HFFc6 (cell line): Measurements from ENCODE around the gene MPPED1. TPM values are rescaled to one million over a fixed set of nuclear protein-coding genes. Genes with fewer than 3 reads are reported as not detected.

ENCODE experiments used
- DNase-seq: peaks from one replicate; pipeline ENCODE4 v3.0.0-alpha.2; 2018
- H3K27ac Mint-ChIP-seq: 2 replicates; pipeline ENCODE4 v1.8.0; 2020; ENCODE audit warnings: mild to moderate bottlenecking, mixed read lengths
- H3K27me3 Mint-ChIP-seq: 2 replicates; pipeline ENCODE4 v1.8.0; 2021; ENCODE audit warnings: mild to moderate bottlenecking, moderate library complexity, mixed read lengths; ENCODE audit not compliant: insufficient read depth
- H3K36me3 Mint-ChIP-seq: 2 replicates; pipeline ENCODE4 v1.8.0; 2021; ENCODE audit warnings: low read depth, mixed read lengths
- H3K4me1 Mint-ChIP-seq: 2 replicates; pipeline ENCODE4 v1.8.0; 2020; ENCODE audit warnings: low read depth, mixed read lengths
- H3K4me3 Mint-ChIP-seq: 2 replicates; pipeline ENCODE4 v1.8.0; 2020; ENCODE audit warnings: mild to moderate bottlenecking, moderate library complexity, mixed read lengths
- H3K9me3 Mint-ChIP-seq: 2 replicates; pipeline ENCODE4 v1.8.0; 2020; ENCODE audit warnings: mild to moderate bottlenecking, mixed read lengths
- total RNA-seq, 6 experiments: library from RNA; stranded (reverse); fragmentation: NEBNext Ultra II Directional; extraction: Animal tissue kit (Norgen Biotek cat#: 25700); gene quantifications; 2 replicates in 1 of 6; 3 replicates in 5 of 6; pipeline ENCODE4 v1.2.3, GENCODE V29; 2021
- TF ChIP-seq, protein P1 (sequence below): fragments of 200-600 bp; sonication (generic); IDR thresholded peaks from 2 replicates; pipeline ENCODE4 v1.5.0; 2021; ENCODE audit warnings: antibody characterized with exemption, mild to moderate bottlenecking

The MPPED1 gene
- total RNA-seq, 6 experiments from 2014 or later: not detected

DNA sequence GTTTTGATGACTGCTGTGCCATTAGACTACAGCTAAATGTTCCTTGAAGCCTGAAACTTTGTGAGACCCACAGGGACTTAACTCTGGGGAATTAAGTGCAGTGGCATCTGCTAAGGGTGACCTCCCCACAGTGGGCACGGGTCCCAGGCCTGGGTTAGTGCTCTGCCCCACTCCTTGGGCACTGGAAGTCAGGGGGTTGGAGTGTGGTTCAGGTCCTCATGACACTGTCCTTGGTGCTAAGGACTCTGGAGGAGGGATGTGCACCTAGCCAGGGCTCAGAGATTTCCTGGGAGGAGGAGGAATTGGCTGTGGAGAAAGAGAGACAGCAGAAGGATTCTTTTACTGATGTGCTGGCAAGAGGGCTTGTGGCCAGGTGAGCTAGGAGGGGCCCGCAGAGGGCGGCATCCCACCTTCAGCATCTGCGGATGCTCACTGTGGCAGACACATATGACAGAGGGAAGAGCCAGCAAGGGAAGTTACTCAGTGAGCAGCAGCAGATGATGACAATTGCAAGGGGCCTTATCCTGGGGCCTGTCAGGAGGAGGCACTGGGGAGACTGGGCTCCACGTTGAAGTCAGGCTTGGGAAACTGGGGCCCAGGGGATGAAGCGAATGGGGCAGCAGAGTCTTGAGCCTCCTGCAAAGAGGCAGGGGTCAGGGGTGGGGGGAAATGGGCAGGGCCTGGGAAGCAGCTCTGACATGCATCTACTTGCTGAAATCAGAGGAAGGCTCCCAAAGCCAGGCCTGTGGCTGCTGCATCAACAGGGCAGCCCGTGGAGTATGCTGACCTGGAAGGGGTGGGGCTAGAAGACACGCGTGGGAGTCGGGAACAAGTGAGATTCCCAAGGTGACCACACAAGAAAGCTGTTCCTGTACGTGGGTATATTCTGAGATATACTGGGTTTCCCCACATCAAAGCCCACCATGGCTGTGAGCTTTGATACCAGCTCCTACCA lies 144.0 kb downstream of the MPPED1 start:
- Mint-ChIP-seq H3K27me3 (peaks cover 3% of the 10 kb centered on the region; the same call in 1 of the 2 replicates), H3K4me3 (no peak overlapping the region), H3K9me3 (peaks cover 65% of the 10 kb centered on the region), H3K27ac (no peak overlapping the region), H3K36me3 (peaks cover 14% of the 10 kb centered on the region; the same call in 1 of the 2 replicates), H3K4me1 (no peaks in the 10 kb centered on the region)
- DNase-seq: no peak
- TF ChIP-seq, protein P1, sequence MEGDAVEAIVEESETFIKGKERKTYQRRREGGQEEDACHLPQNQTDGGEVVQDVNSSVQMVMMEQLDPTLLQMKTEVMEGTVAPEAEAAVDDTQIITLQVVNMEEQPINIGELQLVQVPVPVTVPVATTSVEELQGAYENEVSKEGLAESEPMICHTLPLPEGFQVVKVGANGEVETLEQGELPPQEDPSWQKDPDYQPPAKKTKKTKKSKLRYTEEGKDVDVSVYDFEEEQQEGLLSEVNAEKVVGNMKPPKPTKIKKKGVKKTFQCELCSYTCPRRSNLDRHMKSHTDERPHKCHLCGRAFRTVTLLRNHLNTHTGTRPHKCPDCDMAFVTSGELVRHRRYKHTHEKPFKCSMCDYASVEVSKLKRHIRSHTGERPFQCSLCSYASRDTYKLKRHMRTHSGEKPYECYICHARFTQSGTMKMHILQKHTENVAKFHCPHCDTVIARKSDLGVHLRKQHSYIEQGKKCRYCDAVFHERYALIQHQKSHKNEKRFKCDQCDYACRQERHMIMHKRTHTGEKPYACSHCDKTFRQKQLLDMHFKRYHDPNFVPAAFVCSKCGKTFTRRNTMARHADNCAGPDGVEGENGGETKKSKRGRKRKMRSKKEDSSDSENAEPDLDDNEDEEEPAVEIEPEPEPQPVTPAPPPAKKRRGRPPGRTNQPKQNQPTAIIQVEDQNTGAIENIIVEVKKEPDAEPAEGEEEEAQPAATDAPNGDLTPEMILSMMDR: no peak

Other genes starting within 250 kb of the MPPED1 start
- 10 to 100 TPM; 33.9 to 42.4 (median 38.7) TPM for gene TTLL12, start 224.9 kb upstream of the MPPED1 start, total RNA-seq
- not detected for gene SCUBE1, start 68.6 kb upstream of the MPPED1 start, total RNA-seq